WI38 (cell line): ENCODE data around the gene PTH2.
A peak's percentile ranks its signal among the peaks of the same experiment; 100 is the strongest.

Experiments
- H3K4me3 ChIP-seq: 2 replicates; pipeline ENCODE4 v1.5.1; 2011; ENCODE audit warnings: low read depth, mild to moderate bottlenecking, control low read depth, low read length
- TF ChIP-seq, protein P1 (sequence below): IDR thresholded peaks from 2 replicates; pipeline ENCODE4 v1.5.1; 2012; ENCODE audit warnings: low read depth, mild to moderate bottlenecking, control low read depth, low read length

PTH2 gene

DNA sequence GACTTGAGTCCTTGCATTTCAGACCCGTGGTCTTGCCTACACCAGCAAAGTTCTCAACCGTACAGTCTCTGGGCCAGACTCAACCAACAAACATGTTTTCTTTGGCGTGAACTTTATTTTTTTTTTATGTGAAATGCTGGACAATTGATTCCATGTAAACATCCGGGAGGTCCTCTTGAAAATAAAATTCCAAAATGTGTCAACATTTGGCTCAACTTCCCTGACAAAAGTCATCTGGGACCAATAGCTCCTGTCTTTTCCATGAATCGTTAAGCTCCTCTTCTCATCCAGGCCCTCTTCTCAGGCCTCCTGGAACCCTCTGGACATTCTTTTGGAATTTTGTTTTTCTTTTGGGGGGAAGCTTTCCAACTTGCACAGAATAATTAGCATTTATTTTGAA, 32.5 kb upstream of the PTH2 start:
- TF ChIP-seq, protein P1, sequence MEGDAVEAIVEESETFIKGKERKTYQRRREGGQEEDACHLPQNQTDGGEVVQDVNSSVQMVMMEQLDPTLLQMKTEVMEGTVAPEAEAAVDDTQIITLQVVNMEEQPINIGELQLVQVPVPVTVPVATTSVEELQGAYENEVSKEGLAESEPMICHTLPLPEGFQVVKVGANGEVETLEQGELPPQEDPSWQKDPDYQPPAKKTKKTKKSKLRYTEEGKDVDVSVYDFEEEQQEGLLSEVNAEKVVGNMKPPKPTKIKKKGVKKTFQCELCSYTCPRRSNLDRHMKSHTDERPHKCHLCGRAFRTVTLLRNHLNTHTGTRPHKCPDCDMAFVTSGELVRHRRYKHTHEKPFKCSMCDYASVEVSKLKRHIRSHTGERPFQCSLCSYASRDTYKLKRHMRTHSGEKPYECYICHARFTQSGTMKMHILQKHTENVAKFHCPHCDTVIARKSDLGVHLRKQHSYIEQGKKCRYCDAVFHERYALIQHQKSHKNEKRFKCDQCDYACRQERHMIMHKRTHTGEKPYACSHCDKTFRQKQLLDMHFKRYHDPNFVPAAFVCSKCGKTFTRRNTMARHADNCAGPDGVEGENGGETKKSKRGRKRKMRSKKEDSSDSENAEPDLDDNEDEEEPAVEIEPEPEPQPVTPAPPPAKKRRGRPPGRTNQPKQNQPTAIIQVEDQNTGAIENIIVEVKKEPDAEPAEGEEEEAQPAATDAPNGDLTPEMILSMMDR = no peak
- no peak overlapping the region for H3K4me3 ChIP-seq

DNA sequence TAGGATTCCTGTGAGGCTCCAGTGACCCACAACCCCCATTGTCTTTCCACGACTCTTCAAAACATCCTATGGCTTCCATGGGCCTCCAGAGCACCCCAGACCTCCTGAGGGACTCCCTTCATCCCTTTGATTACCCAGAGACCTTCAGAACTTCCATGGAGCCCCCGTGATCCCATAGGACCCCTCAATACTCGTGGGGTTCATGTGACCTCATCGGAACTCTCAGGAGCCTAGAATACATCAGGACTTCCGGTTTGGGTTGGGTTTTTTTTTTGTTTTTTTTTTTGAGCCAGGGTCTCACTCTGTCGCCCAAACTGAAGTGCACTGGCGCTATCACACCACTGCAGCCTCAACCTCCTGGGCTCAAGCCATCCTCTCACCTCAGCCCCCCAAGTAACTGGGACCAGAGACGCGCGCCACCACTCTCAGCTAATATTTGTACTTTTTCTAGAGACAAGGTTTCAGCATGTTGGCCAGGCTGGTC, 30.6 kb upstream of the PTH2 start:
- TF ChIP-seq, protein P1 = no peak
- peak overlapping the region; percentile 79 for H3K4me3 ChIP-seq

DNA sequence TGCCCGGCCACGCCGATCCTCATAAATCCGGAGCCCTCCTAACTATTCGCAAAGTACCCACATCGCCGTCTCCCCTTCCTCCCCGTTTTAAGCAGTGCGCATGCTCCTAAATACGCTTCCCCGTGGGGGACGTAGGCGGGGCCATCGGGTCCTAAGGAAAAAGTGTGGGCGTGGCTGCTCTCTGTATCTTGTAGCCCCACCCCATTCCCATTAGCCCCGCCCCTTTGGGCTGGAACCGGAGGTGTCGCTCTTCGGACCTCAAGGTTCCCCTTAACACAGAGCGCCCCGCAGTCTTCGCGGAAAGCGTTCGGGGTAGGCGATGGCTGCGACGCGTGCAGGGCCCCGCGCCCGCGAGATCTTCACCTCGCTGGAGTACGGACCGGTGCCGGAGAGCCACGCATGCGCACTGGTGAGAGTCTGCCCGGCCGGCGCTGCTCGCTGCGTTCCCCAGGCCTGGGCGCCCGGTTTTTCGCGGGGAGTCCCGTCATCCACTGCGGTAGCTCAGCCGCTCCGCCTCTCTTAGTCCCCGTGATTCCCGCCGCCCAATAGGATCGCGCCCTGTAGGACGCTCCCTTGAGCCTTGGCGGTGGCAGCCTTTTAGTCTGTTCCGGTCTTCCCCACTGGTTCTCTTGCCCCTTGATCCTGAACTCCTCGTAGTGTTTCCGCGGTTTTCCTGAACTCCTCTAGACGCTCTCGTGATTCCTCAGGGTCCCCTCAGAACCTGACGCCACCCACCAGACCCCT, 29.9 kb upstream of the PTH2 start, which contains the start of gene ALDH16A1:
TSS of gene ALDH16A1 (plus strand) at position 213 of the 744 bp plus-strand sequence. CDS start at position 320, 107 bp downstream.
- H3K4me3 ChIP-seq = peak within 1 kb of the TSS; percentile 79
- TF ChIP-seq, protein P1 = no peak

DNA sequence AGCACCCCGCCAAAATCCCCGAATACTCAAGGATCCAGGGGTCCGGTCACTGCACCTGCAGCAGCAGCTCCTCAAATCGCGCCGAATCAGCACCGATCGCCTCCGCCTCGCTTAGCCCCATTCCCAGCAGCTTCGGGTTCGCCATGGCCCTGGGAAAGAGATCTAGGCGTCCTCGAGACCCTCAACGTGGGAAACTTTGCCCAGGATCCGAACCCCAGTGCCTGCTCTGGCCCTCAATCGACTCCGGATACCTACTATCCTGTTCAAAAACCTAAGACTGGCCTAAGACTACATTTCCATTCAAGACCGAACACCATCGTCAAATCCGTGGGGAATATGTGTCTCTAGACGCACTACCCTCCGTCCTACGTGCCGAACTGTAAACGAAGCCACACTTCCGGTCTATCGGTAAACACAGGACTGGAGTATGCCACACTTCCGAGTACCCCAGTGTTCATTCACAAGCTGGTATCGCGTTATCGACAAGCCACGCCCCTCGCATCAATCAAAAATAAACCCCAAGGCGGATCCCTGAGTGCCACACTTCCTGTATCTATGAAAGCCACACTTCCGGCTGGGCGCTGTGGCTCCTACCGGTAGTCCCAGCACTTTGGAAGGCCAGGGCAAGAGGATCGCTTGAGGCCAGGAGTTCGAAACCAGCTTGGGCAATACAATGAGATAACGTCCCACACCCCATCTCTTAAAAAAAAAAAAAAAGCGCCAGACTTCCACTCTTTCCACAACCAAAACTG, 28.4 kb upstream of the PTH2 start, which contains the start of gene PIH1D1:
TSS of gene PIH1D1 (minus strand) at position 385 of the 752 bp plus-strand sequence. CDS start at position 145, 240 bp downstream.
- TF ChIP-seq, protein P1 = no peak
- peak within 1 kb of the TSS; percentile 93 for H3K4me3 ChIP-seq

DNA sequence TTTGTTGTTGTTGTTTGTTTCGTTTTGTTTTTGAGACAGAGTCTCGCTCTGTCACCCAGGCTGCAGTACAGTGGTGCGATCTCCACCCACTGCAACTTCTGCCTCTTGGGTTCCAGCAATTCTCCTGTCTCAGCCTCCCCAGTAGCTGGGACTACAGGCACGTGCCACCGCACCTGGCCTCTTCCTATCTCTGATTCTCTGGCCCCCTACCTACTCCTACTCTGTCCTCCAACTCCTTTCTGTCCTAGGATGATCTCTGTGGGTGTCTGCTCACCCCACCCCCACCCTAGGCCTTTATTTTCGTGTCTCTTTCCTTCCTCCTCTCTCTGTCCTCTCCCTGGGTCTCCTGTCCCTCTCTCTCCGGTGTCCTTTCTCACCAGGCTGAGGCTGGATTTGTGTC, 27.2 kb upstream of the PTH2 start:
- TF ChIP-seq, protein P1 = no peak
- H3K4me3 ChIP-seq = peak overlapping the region; percentile 93; the same call in 1 of the 2 replicates

DNA sequence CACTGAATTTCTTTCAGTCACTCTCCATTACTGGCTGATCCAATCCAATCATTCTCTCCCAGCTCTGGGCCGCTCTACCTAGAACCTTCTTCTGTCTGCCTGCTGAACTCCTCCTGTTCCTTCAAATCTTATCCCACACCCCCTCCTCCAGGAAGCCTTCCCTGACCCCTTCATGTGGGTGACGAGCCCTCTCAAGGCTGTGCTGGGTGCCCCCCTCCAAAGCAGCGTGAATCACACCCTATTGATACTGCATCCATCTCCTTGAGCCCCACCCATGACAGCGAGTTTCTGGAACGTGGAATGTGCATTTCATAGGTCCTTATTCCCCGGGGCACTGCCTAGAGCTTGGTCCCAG, 25.2 kb upstream of the PTH2 start:
- H3K4me3 ChIP-seq = no peak overlapping the region
- TF ChIP-seq, protein P1 = no peak
